ENCODE measurements around the gene TNFAIP8L2.

DNA sequence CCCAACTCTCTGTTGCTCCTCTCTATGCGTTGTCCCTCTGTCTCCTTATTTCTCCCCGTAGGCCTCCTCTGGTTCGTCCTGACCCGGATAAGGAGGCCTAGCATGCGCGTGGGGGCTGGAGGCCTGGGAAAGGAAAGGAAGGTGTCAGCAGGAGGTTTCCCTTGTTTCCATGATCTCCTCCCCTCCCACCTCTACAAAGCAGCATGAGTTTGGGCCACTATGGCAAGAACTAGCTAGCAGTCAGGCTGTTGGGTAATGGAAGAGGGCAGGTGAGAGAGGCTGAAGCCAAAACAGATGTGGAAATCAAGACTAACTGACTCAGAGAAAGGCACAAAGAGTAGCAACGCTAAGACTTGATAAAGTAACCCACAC, 9.3 kb upstream of the TNFAIP8L2 start:
- TF ChIP-seq, protein P1, sequence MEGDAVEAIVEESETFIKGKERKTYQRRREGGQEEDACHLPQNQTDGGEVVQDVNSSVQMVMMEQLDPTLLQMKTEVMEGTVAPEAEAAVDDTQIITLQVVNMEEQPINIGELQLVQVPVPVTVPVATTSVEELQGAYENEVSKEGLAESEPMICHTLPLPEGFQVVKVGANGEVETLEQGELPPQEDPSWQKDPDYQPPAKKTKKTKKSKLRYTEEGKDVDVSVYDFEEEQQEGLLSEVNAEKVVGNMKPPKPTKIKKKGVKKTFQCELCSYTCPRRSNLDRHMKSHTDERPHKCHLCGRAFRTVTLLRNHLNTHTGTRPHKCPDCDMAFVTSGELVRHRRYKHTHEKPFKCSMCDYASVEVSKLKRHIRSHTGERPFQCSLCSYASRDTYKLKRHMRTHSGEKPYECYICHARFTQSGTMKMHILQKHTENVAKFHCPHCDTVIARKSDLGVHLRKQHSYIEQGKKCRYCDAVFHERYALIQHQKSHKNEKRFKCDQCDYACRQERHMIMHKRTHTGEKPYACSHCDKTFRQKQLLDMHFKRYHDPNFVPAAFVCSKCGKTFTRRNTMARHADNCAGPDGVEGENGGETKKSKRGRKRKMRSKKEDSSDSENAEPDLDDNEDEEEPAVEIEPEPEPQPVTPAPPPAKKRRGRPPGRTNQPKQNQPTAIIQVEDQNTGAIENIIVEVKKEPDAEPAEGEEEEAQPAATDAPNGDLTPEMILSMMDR (IDR thresholded peaks at IDR 0.05), result no peak
- no peak for TF ChIP-seq POLR2A (IDR thresholded peaks at IDR 0.05)
